Osteoblast (primary cell): ENCODE measurements around the gene POLR3C. TPM values are rescaled to one million over a fixed set of nuclear protein-coding genes. Genes with fewer than 3 reads are reported as not detected.
"Not testable (repeated sequence)": the region's sequence is repeated elsewhere in the genome, so short reads cannot be mapped to it uniquely, and the experiment has no call there.

Experiments used
- DNase-seq: peaks from one replicate; pipeline ENCODE4 v3.0.0; 2011; ENCODE audit warnings: low spot score, mixed read lengths; ENCODE audit not compliant: insufficient read length; ENCODE audit errors: missing footprints
- H2AFZ ChIP-seq: 2 replicates; pipeline ENCODE4 v1.6.0; 2011; ENCODE audit warnings: mild to moderate bottlenecking, low read length
- H3K27ac ChIP-seq: 2 replicates; pipeline ENCODE4 v1.5.1; 2011; ENCODE audit warnings: mild to moderate bottlenecking, low read depth, low read length, moderate library complexity
- H3K27me3 ChIP-seq: 2 replicates; pipeline ENCODE4 v1.6.0; 2012; ENCODE audit warnings: mild to moderate bottlenecking, control low read depth, inconsistent platforms, low read length, moderate library complexity; ENCODE audit not compliant: insufficient read depth
- H3K36me3 ChIP-seq: 2 replicates; pipeline ENCODE4 v1.5.1; 2011; ENCODE audit warnings: mild to moderate bottlenecking, low read length, control low read depth, moderate library complexity; ENCODE audit not compliant: insufficient read depth
- H3K4me1 ChIP-seq: 2 replicates; pipeline ENCODE4 v1.5.1; 2011; ENCODE audit warnings: mild to moderate bottlenecking, low read length, control low read depth, moderate library complexity; ENCODE audit not compliant: insufficient read depth
- H3K4me2 ChIP-seq: 2 replicates; pipeline ENCODE4 v1.6.0; 2011; ENCODE audit warnings: mild to moderate bottlenecking, low read length; ENCODE audit not compliant: insufficient read depth
- H3K4me3 ChIP-seq: fragments of 200-600 bp; sonication (generic); 3 replicates; pipeline ENCODE4 v1.5.1; 2012; ENCODE audit warnings: mild to moderate bottlenecking, low read length, inconsistent platforms; ENCODE audit not compliant: insufficient read depth
- H3K79me2 ChIP-seq: 2 replicates; pipeline ENCODE4 v1.6.0; 2012; ENCODE audit warnings: mild to moderate bottlenecking, low read length, control low read depth, inconsistent platforms; ENCODE audit not compliant: insufficient read depth
- H3K9me3 ChIP-seq: 2 replicates; pipeline ENCODE4 v1.5.1; 2011; ENCODE audit warnings: low read depth, low read length, control low read depth
- H4K20me1 ChIP-seq: 2 replicates; pipeline ENCODE4 v1.6.0; 2012; ENCODE audit warnings: mild to moderate bottlenecking, low read length, control low read depth; ENCODE audit not compliant: insufficient read depth
- CTCF ChIP-seq: IDR thresholded peaks from 2 replicates; pipeline ENCODE4 v1.5.1; 2011; ENCODE audit warnings: mild to moderate bottlenecking, low read depth, low read length, moderate library complexity; ENCODE audit errors: extremely low read depth
- total RNA-seq: library from RNA; depleted of rRNA; stranded (reverse); fragments of >200 nt; gene quantifications from 2 replicates; pipeline ENCODE4 v1.2.3, GENCODE V29; 2012

The POLR3C gene
- total RNA-seq, 1 donor: 54.3 TPM

- Histone ChIP-seq H3K36me3 (peaks cover 16% of the 10 kb centered on the region), H2AFZ (no peak overlapping the region), H3K27me3 (no peaks in the 10 kb centered on the region), H3K9me3 (no peaks in the 10 kb centered on the region), H4K20me1 (peaks cover 11% of the 10 kb centered on the region), H3K79me2 (peaks cover 62% of the 10 kb centered on the region), H3K27ac (no peak overlapping the region), H3K4me2 (no peak overlapping the region), H3K4me3 (no peak overlapping the region), H3K4me1 (no peaks in the 10 kb centered on the region)
- DNase-seq: peak; percentile 27
- TF ChIP-seq CTCF: no peak
Observed at GRCh38 chr1:145788580-145788979, 35.4 kb upstream of the POLR3C start.

- H3K4me3 ChIP-seq, H3K4me1 ChIP-seq, H3K27ac ChIP-seq, H2AFZ ChIP-seq, DNase-seq, H3K9me3 ChIP-seq, H3K4me2 ChIP-seq, H3K27me3 ChIP-seq: not testable (repeated sequence)
- Histone ChIP-seq H4K20me1 (peaks cover 11% of the 10 kb centered on the region), H3K79me2 (peaks cover 60% of the 10 kb centered on the region), H3K36me3 (peaks cover 16% of the 10 kb centered on the region)
Observed at GRCh38 chr1:145791860-145792259, 32.1 kb upstream of the POLR3C start.

GRCh38 chr1:145792484-145792883 lies 31.5 kb upstream of the POLR3C start:
- H3K4me2 ChIP-seq: no peak overlapping the region
- H3K27me3 ChIP-seq: no peaks in the 10 kb centered on the region
- no peak for DNase-seq
- no peak for TF ChIP-seq CTCF
- H3K79me2 ChIP-seq: peaks cover 67% of the 10 kb centered on the region
- peaks cover 17% of the 10 kb centered on the region for H4K20me1 ChIP-seq
- H3K4me1 ChIP-seq: no peaks in the 10 kb centered on the region
- no peak overlapping the region for H2AFZ ChIP-seq
- peaks cover 16% of the 10 kb centered on the region for H3K36me3 ChIP-seq
- H3K27ac ChIP-seq: no peak overlapping the region
- H3K9me3 ChIP-seq: no peaks in the 10 kb centered on the region
- H3K4me3 ChIP-seq: no peak overlapping the region

- H3K27ac ChIP-seq: no peak overlapping the region
- H3K36me3 ChIP-seq: peaks cover 10% of the 10 kb centered on the region
- no peak overlapping the region for H2AFZ ChIP-seq
- no peaks in the 10 kb centered on the region for H3K9me3 ChIP-seq
- H3K4me3 ChIP-seq: no peak overlapping the region
- no peak for DNase-seq
- peaks cover 23% of the 10 kb centered on the region for H4K20me1 ChIP-seq
- TF ChIP-seq CTCF: no peak
- H3K4me1 ChIP-seq: no peaks in the 10 kb centered on the region
- no peaks in the 10 kb centered on the region for H3K27me3 ChIP-seq
- no peak overlapping the region for H3K4me2 ChIP-seq
- peaks cover 81% of the 10 kb centered on the region for H3K79me2 ChIP-seq
Observed at GRCh38 chr1:145795257-145795881, 28.6 kb upstream of the POLR3C start.
